Bone marrow (tissue), 2 donors: ENCODE data around the gene MID1IP1.

Experiments
- DNase-seq, 2 donors: peaks; one replicate each; lab custom pipeline; 2025; lab: John Stamatoyannopoulos, UW

Gene MID1IP1

GRCh38 chrX:38816155-38816554, 14.9 kb downstream of the MID1IP1 start:
- DNase-seq = no peak

- peak in 1 of 2 donors; percentile 9 for DNase-seq
Measured at GRCh38 chrX:38817004-38817703, 15.9 kb downstream of the MID1IP1 start.

- DNase-seq = no peak
Measured at GRCh38 chrX:38819163-38819562, 17.9 kb downstream of the MID1IP1 start.

GRCh38 chrX:38819709-38820108, 18.4 kb downstream of the MID1IP1 start:
- no peak for DNase-seq

- DNase-seq = no peak
Measured at GRCh38 chrX:38820751-38821150, 19.5 kb downstream of the MID1IP1 start.

GRCh38 chrX:38824176-38824575, 22.9 kb downstream of the MID1IP1 start:
- DNase-seq = no peak

GRCh38 chrX:38831949-38832348, 30.7 kb downstream of the MID1IP1 start:
- no peak for DNase-seq

- DNase-seq = no peak
Measured at GRCh38 chrX:38837389-38837788, 36.1 kb downstream of the MID1IP1 start.

- DNase-seq = no peak
Measured at GRCh38 chrX:38839277-38839676, 38.0 kb downstream of the MID1IP1 start.

GRCh38 chrX:38839944-38840343, 38.7 kb downstream of the MID1IP1 start:
- no peak for DNase-seq

- no peak for DNase-seq
Measured at GRCh38 chrX:38841750-38842149, 40.5 kb downstream of the MID1IP1 start.

- DNase-seq = no peak
Measured at GRCh38 chrX:38845426-38845825, 44.2 kb downstream of the MID1IP1 start.

- DNase-seq = no peak
Measured at GRCh38 chrX:38847206-38847902, 46.1 kb downstream of the MID1IP1 start.

- no peak for DNase-seq
Measured at GRCh38 chrX:38847903-38848230, 46.6 kb downstream of the MID1IP1 start.

GRCh38 chrX:38848671-38849455, 47.6 kb downstream of the MID1IP1 start:
- DNase-seq = no peak

- DNase-seq = no peak
Measured at GRCh38 chrX:38850807-38851544, 49.7 kb downstream of the MID1IP1 start.

- DNase-seq = no peak
Measured at GRCh38 chrX:38854305-38854704, 53.0 kb downstream of the MID1IP1 start.
